GM12878 (cell line): ENCODE results near the gene SGSH. TPM values are rescaled to one million over a fixed set of nuclear protein-coding genes. Genes with fewer than 3 reads are reported as not detected.
A peak's percentile ranks its signal among the peaks of the same experiment; 100 is the strongest.

ENCODE experiments used
- ATAC-seq: fragments of 200-7000 bp; cut with Tn5 transposase; 3 replicates; pipeline ENCODE4 v1.9.1; 2020; ENCODE audit warnings: mild to moderate bottlenecking, moderate library complexity
- BruUV-seq: library from RNA; stranded (reverse); fragments of 400-500 nt; replicated peaks from 2 replicates; lab custom pipeline; 2021; lab: Mats Ljungman, UMichigan
- CTCF ChIA-PET: fragments of 300-600 bp; sonication (Branson Sonifier 250); formaldehyde crosslinking; extraction: SDS; loops from one replicate; lab custom pipeline; 2021; ENCODE audit warnings: inconsistent platforms; lab: Yijun Ruan, JAX
- POLR2A ChIA-PET: fragments of 350-600 bp; formaldehyde crosslinking; extraction: SDS; loops from one replicate; lab custom pipeline; 2021; ENCODE audit warnings: inconsistent platforms; lab: Charles Lee
- RAD21 ChIA-PET: fragments of 300-600 bp; sonication (Branson Sonifier 250); formaldehyde crosslinking; loops from one replicate; lab custom pipeline; 2023; ENCODE audit warnings: antibody characterized with exemption; ENCODE audit not compliant: unreplicated experiment; lab: Charles Lee
- SMC1A ChIA-PET: fragments of 300-600 bp; sonication (Branson Sonifier 250); formaldehyde crosslinking; loops from one replicate; lab custom pipeline; 2023; ENCODE audit not compliant: unreplicated experiment, uncharacterized antibody; lab: Charles Lee
- DNase-seq: peaks from one replicate; pipeline ENCODE4 v3.0.0-alpha.2; 2011; ENCODE audit warnings: low read depth, low spot score
- FAIRE-seq: peaks from 3 replicates; lab custom pipeline; 2011; peaks lifted over from hg19 to GRCh38; lab: Jason Lieb, UNC
- H2AFZ ChIP-seq: 2 replicates; pipeline ENCODE4 v1.6.0; 2011; ENCODE audit warnings: low read depth, low read length, control low read depth; ENCODE audit not compliant: control insufficient read depth
- H3K27ac ChIP-seq: 2 replicates; pipeline ENCODE4 v1.5.1; 2011; ENCODE audit warnings: control low read depth; ENCODE audit not compliant: control insufficient read depth, insufficient read depth
- H3K27me3 ChIP-seq, 2 experiments: replicated peaks in 1 of 2; 2 replicates each; pipeline versions ENCODE4 v1.6.0 to v1.6.1; 2011; ENCODE audit warnings: low read length in 1 of 2; ENCODE audit not compliant: control insufficient read depth in 2 of 2, insufficient read depth in 2 of 2
- H3K36me3 ChIP-seq, 2 experiments: 2 replicates each; pipeline ENCODE4 v1.5.1; 2011; ENCODE audit warnings: low read length in 1 of 2; ENCODE audit not compliant: control insufficient read depth in 2 of 2, insufficient read depth in 2 of 2
- H3K4me1 ChIP-seq: 2 replicates; pipeline ENCODE4 v1.6.1; 2011; ENCODE audit warnings: mild to moderate bottlenecking, low read length, moderate library complexity, mixed read lengths; ENCODE audit not compliant: control insufficient read depth, insufficient read depth
- H3K4me2 ChIP-seq: 2 replicates; pipeline ENCODE4 v1.6.0; 2011; ENCODE audit warnings: control low read depth; ENCODE audit not compliant: control insufficient read depth, insufficient read depth
- H3K4me3 ChIP-seq: fragments of 200-600 bp; sonication (generic); 2 replicates; pipeline ENCODE4 v1.5.1; 2016
- H3K79me2 ChIP-seq: 2 replicates; pipeline ENCODE4 v1.6.0; 2011; ENCODE audit warnings: low read length; ENCODE audit not compliant: control insufficient read depth, insufficient read depth
- H3K9ac ChIP-seq: 2 replicates; pipeline ENCODE4 v1.8.0; 2011; ENCODE audit warnings: low read length, control low read depth, mixed read lengths; ENCODE audit not compliant: control insufficient read depth, insufficient read depth
- H3K9me3 ChIP-seq: replicated peaks from 3 replicates; pipeline ENCODE4 v1.5.1; 2011; ENCODE audit warnings: mild to moderate bottlenecking, low read length; ENCODE audit not compliant: control insufficient read depth, insufficient read depth
- H4K20me1 ChIP-seq: 2 replicates; pipeline ENCODE4 v1.6.0; 2011; ENCODE audit not compliant: control insufficient read depth, insufficient read depth
- BACH1 ChIP-seq: fragments of 450-650 bp; IDR thresholded peaks from 2 replicates; pipeline ENCODE4 v1.6.1; 2017; ENCODE audit warnings: mild to moderate bottlenecking, borderline replicate concordance
- BRCA1 ChIP-seq: IDR thresholded peaks from 2 replicates; pipeline ENCODE4 v1.6.1; 2011; ENCODE audit warnings: low read depth, low read length, improper control_type of control experiment
- CBX3 ChIP-seq: fragments of 200-600 bp; sonication (generic); IDR thresholded peaks from 2 replicates; pipeline ENCODE4 v1.6.1; 2016; ENCODE audit warnings: low read depth, borderline replicate concordance
- CEBPZ ChIP-seq: fragments of 150-350 bp; IDR thresholded peaks from 2 replicates; pipeline ENCODE4 v1.6.1; 2016; ENCODE audit warnings: low read depth, low read length
- FOS ChIP-seq: IDR thresholded peaks from 3 replicates; pipeline ENCODE4 v1.6.1; 2011; ENCODE audit warnings: borderline replicate concordance; ENCODE audit not compliant: insufficient read length; ENCODE audit errors: extremely low read depth
- NR2F1 ChIP-seq: fragments of 450-650 bp; conservative IDR thresholded peaks from 2 replicates; pipeline ENCODE4 v1.6.1; 2017; ENCODE audit warnings: mild to moderate bottlenecking
- RCOR1 ChIP-seq: conservative IDR thresholded peaks from 2 replicates; pipeline ENCODE4 v1.6.1; 2012; ENCODE audit warnings: low read depth, low read length, improper control_type of control experiment
- RELA ChIP-seq: fragments of 450-650 bp; IDR thresholded peaks from 2 replicates; pipeline ENCODE4 v1.8.0; 2014; ENCODE audit warnings: borderline replicate concordance; ENCODE audit not compliant: partially characterized antibody
- RUNX3 ChIP-seq: IDR thresholded peaks from 2 replicates; pipeline ENCODE4 v1.6.1; 2012; ENCODE audit warnings: low read length, inconsistent platforms
- SIN3A ChIP-seq: IDR thresholded peaks from 2 replicates; pipeline ENCODE4 v1.6.1; 2012; ENCODE audit warnings: low read depth, low read length, improper control_type of control experiment
- ZBED1 ChIP-seq: IDR thresholded peaks from 2 replicates; pipeline ENCODE4 v1.6.1; 2016; ENCODE audit warnings: borderline replicate concordance
- ZNF622 ChIP-seq: fragments of 450-650 bp; IDR thresholded peaks from 2 replicates; pipeline ENCODE4 v1.6.1; 2017; ENCODE audit warnings: mild to moderate bottlenecking, inconsistent platforms
- WGBS: methylation state at CpG from one replicate; pipeline ENCODE4 v1.1.6; 2016; ENCODE audit warnings: low lambda C conversion rate; ENCODE audit not compliant: insufficient replicate concordance, insufficient coverage; ENCODE audit errors: missing lambda C conversion rate; 5-methylcytosine and 5-hydroxymethylcytosine counted together
- in situ Hi-C: fragments of 300-500 bp; cut with MboI; formaldehyde crosslinking; loops from 9 replicates; pipeline ENCODE4 v1.14.3; 2018; ENCODE audit warnings: mixed read lengths
- intact Hi-C: fragments of 100-400 bp; cut with micrococcal nuclease; formaldehyde crosslinking; loops from one replicate; pipeline ENCODE4 v1.14.2; 2022; ENCODE audit not compliant: unreplicated experiment
- polyA plus RNA-seq, 11 experiments: library from polyadenylated mRNA; depleted of rRNA in 4 of 11; unstranded in 6 of 11; stranded (reverse) in 5 of 11; fragments of >200 nt; fragmentation: Nextera tagmentation in 4 of 11; fragmentation: Illumina TruSeq in 1 of 11; extraction: Ambion mirVana in 4 of 11; extraction: Trizol in 1 of 11; gene quantifications; 1 replicate in 1 of 11; 2 replicates in 10 of 11; pipeline versions ENCODE4 v1.2.1 to v1.2.3, GENCODE V29; 2011 to 2016; ENCODE audit warnings: inconsistent platforms in 2 of 11, missing spikeins in 2 of 11, low read depth in 1 of 11
- total RNA-seq, 4 experiments: library from RNA; depleted of rRNA in 3 of 4; stranded (reverse); fragments of >200 nt in 3 of 4; fragmentation: Illumina TruSeq in 1 of 4; extraction: Trizol in 1 of 4; gene quantifications; 2 replicates each; pipeline versions ENCODE4 v1.2.1 to v1.2.3, GENCODE V29; 2013 to 2021
- TF ChIP-seq, protein P1 (sequence below): fragments of 450-650 bp; IDR thresholded peaks from 2 replicates; pipeline ENCODE4 v1.6.1; 2016; ENCODE audit warnings: mild to moderate bottlenecking
- TF ChIP-seq, protein P2 (sequence below): fragments of 450-650 bp; formaldehyde crosslinking; IDR thresholded peaks from 2 replicates; pipeline ENCODE4 v1.4.0; 2020; ENCODE audit warnings: mild to moderate bottlenecking, moderate library complexity
- TF ChIP-seq, protein P3 (sequence below): IDR thresholded peaks from 2 replicates; pipeline ENCODE4 v1.6.1; 2012; ENCODE audit warnings: low read depth, low read length, improper control_type of control experiment

Gene SGSH
- total and polyA plus RNA-seq, 10 of the 15 experiments (the other 5 are each of a cell fraction or from before 2014, with no cell fraction given), result 0.13 to 17.2 (median 6.0) TPM

DNA sequence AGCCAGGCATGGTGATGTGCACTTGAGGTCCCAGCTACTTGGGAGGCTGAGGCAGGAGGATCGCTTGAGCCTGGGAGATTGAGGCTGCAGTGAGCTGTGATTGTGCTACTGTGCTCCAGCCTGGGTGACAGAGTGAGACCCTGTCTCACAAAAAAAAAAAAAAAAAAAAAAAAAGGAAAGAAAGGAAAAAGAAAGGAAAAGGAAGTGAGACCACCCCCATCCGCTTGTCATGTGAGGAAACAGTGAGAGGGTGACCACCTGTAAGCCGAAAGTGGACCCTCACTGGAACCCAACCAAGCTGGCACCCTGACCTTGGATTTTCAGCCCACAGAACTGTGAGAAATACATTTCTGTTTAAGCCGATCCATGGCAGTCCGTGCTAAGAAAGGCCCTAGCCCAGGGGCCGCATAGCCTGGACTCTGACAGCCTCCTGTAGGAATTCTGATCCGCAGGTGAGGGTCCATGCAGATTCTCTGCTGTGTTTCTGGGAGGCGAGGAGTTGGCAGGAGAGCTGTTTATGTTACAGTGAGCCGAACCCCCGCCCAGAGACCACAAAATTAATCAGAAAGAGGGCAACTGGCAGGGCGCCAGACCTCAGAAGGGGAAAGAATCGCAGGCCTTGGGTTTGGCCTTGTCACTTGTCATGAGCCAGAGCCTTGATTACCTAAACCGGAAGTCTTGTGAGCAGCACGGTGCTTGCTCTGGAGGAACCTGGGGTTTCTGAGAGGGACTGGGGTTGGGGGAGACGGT lies 945 bp downstream of the SGSH start:
- H3K79me2 ChIP-seq, result peaks cover 4% of the 10 kb centered on the region
- H3K36me3 ChIP-seq, result peaks cover 0 to 5% of the 10 kb centered on the region in 2 experiments; a peak in 2 of 4 replicates
- SMC1A ChIA-PET, result interaction anchor here (1.0 to 2.0 kb wide), 3 partner anchors 23 to 47 kb away, joined by 3 to 8 read pairs (median 4); no protein-coding TSS in a partner anchor
- intact Hi-C loops, result loop anchor here (5.0 kb wide), 1 partner anchor 33 kb away; no protein-coding TSS in a partner anchor
- peak overlapping the region; percentile 80 for H3K9ac ChIP-seq
- peak overlapping the region; percentile 78 for H2AFZ ChIP-seq
- peak overlapping the region; percentile 75 for H3K27ac ChIP-seq
- H3K9me3 ChIP-seq, result no peaks in the 10 kb centered on the region
- DNase-seq, result peak; percentile 66
- no peaks in the 10 kb centered on the region for H3K27me3 ChIP-seq
- H3K4me1 ChIP-seq, result peaks cover 4% of the 10 kb centered on the region
- 39% methylated on average over 15 of the region's 15 CpGs for WGBS
- RAD21 ChIA-PET, result interaction anchor here (0.7 to 2.2 kb wide), 5 partner anchors 14 to 746 kb away, joined by 3 to 10 read pairs (median 3); no protein-coding TSS in a partner anchor
- peak overlapping the region; percentile 90 for H3K4me2 ChIP-seq
- FAIRE-seq, result peak; percentile 99
- H4K20me1 ChIP-seq, result no peaks in the 10 kb centered on the region; the same call in 1 of the 2 replicates
- ATAC-seq, result peak; percentile 93
- peak overlapping the region; percentile 94 for H3K4me3 ChIP-seq
- POLR2A ChIA-PET, result interaction anchor here (0.7 to 1.5 kb wide), 4 partner anchors 35 to 472 kb away, joined by 3 to 5 read pairs (median 4); no protein-coding TSS in a partner anchor
- CTCF ChIA-PET, result interaction anchor here (0.9 kb wide), 1 partner anchor 22 kb away, joined by 3 read pairs; no protein-coding TSS in a partner anchor
- TSS peak; percentile 53 for BruUV-seq
- in situ Hi-C loops, result no loop called here
- TF ChIP-seq ZNF622 (no peak), FOS (no peak), BACH1 (no peak), NR2F1 (peak; percentile 30), CEBPZ (no peak), SIN3A (no peak), RCOR1 (no peak), ZBED1 (no peak), BRCA1 (no peak), RUNX3 (peak; percentile 96), RELA (no peak), CBX3 (no peak)
- TF ChIP-seq, protein P1, sequence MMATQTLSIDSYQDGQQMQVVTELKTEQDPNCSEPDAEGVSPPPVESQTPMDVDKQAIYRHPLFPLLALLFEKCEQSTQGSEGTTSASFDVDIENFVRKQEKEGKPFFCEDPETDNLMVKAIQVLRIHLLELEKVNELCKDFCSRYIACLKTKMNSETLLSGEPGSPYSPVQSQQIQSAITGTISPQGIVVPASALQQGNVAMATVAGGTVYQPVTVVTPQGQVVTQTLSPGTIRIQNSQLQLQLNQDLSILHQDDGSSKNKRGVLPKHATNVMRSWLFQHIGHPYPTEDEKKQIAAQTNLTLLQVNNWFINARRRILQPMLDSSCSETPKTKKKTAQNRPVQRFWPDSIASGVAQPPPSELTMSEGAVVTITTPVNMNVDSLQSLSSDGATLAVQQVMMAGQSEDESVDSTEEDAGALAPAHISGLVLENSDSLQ, result peak; percentile 71
- TF ChIP-seq, protein P2, sequence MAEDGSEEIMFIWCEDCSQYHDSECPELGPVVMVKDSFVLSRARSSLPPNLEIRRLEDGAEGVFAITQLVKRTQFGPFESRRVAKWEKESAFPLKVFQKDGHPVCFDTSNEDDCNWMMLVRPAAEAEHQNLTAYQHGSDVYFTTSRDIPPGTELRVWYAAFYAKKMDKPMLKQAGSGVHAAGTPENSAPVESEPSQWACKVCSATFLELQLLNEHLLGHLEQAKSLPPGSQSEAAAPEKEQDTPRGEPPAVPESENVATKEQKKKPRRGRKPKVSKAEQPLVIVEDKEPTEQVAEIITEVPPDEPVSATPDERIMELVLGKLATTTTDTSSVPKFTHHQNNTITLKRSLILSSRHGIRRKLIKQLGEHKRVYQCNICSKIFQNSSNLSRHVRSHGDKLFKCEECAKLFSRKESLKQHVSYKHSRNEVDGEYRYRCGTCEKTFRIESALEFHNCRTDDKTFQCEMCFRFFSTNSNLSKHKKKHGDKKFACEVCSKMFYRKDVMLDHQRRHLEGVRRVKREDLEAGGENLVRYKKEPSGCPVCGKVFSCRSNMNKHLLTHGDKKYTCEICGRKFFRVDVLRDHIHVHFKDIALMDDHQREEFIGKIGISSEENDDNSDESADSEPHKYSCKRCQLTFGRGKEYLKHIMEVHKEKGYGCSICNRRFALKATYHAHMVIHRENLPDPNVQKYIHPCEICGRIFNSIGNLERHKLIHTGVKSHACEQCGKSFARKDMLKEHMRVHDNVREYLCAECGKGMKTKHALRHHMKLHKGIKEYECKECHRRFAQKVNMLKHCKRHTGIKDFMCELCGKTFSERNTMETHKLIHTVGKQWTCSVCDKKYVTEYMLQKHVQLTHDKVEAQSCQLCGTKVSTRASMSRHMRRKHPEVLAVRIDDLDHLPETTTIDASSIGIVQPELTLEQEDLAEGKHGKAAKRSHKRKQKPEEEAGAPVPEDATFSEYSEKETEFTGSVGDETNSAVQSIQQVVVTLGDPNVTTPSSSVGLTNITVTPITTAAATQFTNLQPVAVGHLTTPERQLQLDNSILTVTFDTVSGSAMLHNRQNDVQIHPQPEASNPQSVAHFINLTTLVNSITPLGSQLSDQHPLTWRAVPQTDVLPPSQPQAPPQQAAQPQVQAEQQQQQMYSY, result no peak
- TF ChIP-seq, protein P3, sequence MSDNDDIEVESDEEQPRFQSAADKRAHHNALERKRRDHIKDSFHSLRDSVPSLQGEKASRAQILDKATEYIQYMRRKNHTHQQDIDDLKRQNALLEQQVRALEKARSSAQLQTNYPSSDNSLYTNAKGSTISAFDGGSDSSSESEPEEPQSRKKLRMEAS, result 0 out of 2 replicates have a peak, but pooled peaks have one; percentile 48
